DOHH2 (cell line): ENCODE results near the gene BAIAP2L1.

Experiments
- EZH2phosphoT487 ChIP-seq: fragments of 200-600 bp; sonication (generic); IDR thresholded peaks from 2 replicates; pipeline ENCODE4 v1.6.1; 2017; ENCODE audit warnings: borderline replicate concordance, mild to moderate bottlenecking, antibody characterized with exemption, low read length, moderate library complexity, mixed read lengths
- TF ChIP-seq, protein P1 (sequence below): fragments of 200-600 bp; sonication (generic); IDR thresholded peaks from one replicate; pipeline ENCODE4 v1.5.1; 2014; ENCODE audit warnings: antibody characterized with exemption, mild to moderate bottlenecking, low read depth, low read length; ENCODE audit not compliant: poor library complexity, severe bottlenecking

DNA sequence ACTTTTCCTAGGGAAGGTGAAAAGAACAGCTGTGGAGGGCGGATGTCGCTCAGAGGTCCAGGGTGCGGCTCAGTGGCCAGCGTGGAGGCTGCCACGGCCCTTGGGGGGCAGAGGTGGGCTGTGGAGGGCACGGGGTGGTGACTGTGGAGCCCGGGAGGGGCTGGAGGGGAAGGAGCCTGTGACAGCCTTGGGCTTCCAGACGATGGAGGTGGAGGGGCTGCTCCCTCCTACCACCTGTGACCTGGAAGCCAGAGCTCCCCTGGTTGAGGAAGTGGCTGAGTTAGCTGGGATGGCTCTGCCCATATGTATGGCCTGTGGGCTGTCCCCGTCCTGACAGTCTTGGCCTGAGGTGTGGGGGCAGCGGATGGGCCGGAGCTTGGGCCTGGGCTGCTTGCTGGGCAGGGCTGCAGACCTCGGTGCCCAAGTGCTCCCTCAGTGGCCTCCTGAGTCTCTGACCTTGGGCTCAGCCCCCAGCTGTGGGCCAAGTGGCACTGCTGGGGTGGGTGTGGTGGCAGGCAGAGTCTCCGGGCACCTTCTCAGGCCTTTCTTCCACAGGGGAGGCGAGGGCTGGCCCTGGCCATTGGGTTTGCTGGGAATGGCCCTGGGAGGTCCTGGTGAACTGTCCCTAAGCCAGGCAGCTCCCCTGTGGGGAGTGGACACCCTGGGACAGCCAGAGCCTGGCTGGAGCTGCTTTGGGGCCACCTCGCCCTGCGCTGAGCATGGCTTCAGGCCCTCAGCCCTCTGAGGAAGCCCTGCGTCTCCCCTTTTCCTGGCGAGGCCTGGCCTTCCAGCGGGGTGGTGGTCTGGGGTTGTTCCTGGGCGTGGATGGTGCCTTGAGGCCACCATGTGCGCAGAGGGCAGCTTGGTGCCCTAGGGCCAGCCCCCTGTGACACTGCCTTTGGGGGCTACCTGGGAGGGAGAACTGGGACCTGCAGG lies 115.5 kb downstream of the BAIAP2L1 start:
- TF ChIP-seq, protein P1, sequence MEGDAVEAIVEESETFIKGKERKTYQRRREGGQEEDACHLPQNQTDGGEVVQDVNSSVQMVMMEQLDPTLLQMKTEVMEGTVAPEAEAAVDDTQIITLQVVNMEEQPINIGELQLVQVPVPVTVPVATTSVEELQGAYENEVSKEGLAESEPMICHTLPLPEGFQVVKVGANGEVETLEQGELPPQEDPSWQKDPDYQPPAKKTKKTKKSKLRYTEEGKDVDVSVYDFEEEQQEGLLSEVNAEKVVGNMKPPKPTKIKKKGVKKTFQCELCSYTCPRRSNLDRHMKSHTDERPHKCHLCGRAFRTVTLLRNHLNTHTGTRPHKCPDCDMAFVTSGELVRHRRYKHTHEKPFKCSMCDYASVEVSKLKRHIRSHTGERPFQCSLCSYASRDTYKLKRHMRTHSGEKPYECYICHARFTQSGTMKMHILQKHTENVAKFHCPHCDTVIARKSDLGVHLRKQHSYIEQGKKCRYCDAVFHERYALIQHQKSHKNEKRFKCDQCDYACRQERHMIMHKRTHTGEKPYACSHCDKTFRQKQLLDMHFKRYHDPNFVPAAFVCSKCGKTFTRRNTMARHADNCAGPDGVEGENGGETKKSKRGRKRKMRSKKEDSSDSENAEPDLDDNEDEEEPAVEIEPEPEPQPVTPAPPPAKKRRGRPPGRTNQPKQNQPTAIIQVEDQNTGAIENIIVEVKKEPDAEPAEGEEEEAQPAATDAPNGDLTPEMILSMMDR: no peak
- TF ChIP-seq EZH2phosphoT487: no peak
